ENCODE measurements around the gene CAGE1. TPM values are rescaled to one million over a fixed set of nuclear protein-coding genes. Genes with fewer than 3 reads are reported as not detected.

Gene CAGE1
- total RNA-seq, 2 donors from 2014 or later: not detected

- Histone ChIP-seq H3K27ac (no peak overlapping the region), H3K9me3 (no peaks in the 10 kb centered on the region), H3K27me3 (no peaks in the 10 kb centered on the region), H3K36me3 (no peaks in the 10 kb centered on the region), H3K4me1 (peaks cover 7% of the 10 kb centered on the region), H3K4me3 (no peak overlapping the region), H3K9ac (ENCODE audit: low read depth in 2 of 2, low read length in 2 of 2) (no peak overlapping the region)
- TF ChIP-seq CTCF (IDR thresholded peaks at IDR 0.05): no peak
- intact Hi-C loops (cut with DNase I): loop anchor here (10.0 kb wide), 1 partner anchor 224 kb away; no protein-coding TSS in a partner anchor
- no peak for DNase-seq
These were observed 1.6 kb upstream of the CAGE1 start for GRCh38 chr6:7391151-7391550.

- Histone ChIP-seq H3K9me3 (no peaks in the 10 kb centered on the region), H3K9ac (ENCODE audit: low read depth in 2 of 2, low read length in 2 of 2) (peak overlapping the region; percentile 91 to 96), H3K27ac (peak overlapping the region; percentile 98), H3K4me3 (peak overlapping the region; percentile 73), H3K36me3 (no peaks in the 10 kb centered on the region), H3K4me1 (peaks cover 7% of the 10 kb centered on the region), H3K27me3 (no peaks in the 10 kb centered on the region)
- no peak for TF ChIP-seq CTCF (IDR thresholded peaks at IDR 0.05)
- DNase-seq: no peak
- intact Hi-C loops (cut with DNase I): loop anchor here (10.0 kb wide), 1 partner anchor 224 kb away; no protein-coding TSS in a partner anchor
These were observed 810 bp upstream of the CAGE1 start for GRCh38 chr6:7390226-7390878.

GRCh38 chr6:7389162-7389450 lies 436 bp downstream of the CAGE1 start:
- Histone ChIP-seq H3K9ac (ENCODE audit: low read depth in 2 of 2, low read length in 2 of 2) (peak overlapping the region; percentile 91 to 96), H3K27ac (peak overlapping the region; percentile 98), H3K36me3 (no peaks in the 10 kb centered on the region), H3K9me3 (no peaks in the 10 kb centered on the region), H3K4me3 (peak overlapping the region; percentile 73), H3K4me1 (peaks cover 7% of the 10 kb centered on the region), H3K27me3 (no peaks in the 10 kb centered on the region)
- intact Hi-C loops (cut with DNase I): loop anchor here (5.0 kb wide), 1 partner anchor 77 kb away; the partner anchor contains the start of gene SSR1
- TF ChIP-seq CTCF (IDR thresholded peaks at IDR 0.05): no peak
- DNase-seq: no peak

GRCh38 chr6:7381092-7381491 lies 8.4 kb downstream of the CAGE1 start:
- no peak overlapping the region for H3K9ac ChIP-seq (ENCODE audit: low read depth in 2 of 2, low read length in 2 of 2)
- H3K36me3 ChIP-seq: no peaks in the 10 kb centered on the region
- TF ChIP-seq CTCF (IDR thresholded peaks at IDR 0.05): no peak
- H3K27me3 ChIP-seq: no peaks in the 10 kb centered on the region
- H3K27ac ChIP-seq: no peak overlapping the region
- H3K9me3 ChIP-seq: no peaks in the 10 kb centered on the region
- no peak overlapping the region for H3K4me3 ChIP-seq
- H3K4me1 ChIP-seq: no peaks in the 10 kb centered on the region
- intact Hi-C loops (cut with DNase I): no loop called here
- no peak for DNase-seq

GRCh38 chr6:7378740-7379139 lies 10.8 kb downstream of the CAGE1 start:
- H3K9ac ChIP-seq (ENCODE audit: low read depth in 2 of 2, low read length in 2 of 2): no peak overlapping the region
- H3K36me3 ChIP-seq: no peaks in the 10 kb centered on the region
- H3K27me3 ChIP-seq: no peaks in the 10 kb centered on the region
- H3K9me3 ChIP-seq: no peaks in the 10 kb centered on the region
- intact Hi-C loops (cut with DNase I): no loop called here
- no peaks in the 10 kb centered on the region for H3K4me1 ChIP-seq
- TF ChIP-seq CTCF (IDR thresholded peaks at IDR 0.05): no peak
- H3K4me3 ChIP-seq: no peak overlapping the region
- H3K27ac ChIP-seq: no peak overlapping the region
- DNase-seq: no peak
